Measurements from ENCODE around the gene SMIM12.

SMIM12 gene

GRCh38 chr1:34843392-34844251 lies 15.9 kb downstream of the SMIM12 start:
- no peak for TF ChIP-seq CTCF (conservative IDR thresholded peaks at IDR 0.05)
- TF ChIP-seq ZFX (IDR thresholded peaks at IDR 0.05): no peak
- H3K27ac ChIP-seq: no peak overlapping the region

- H3K27ac ChIP-seq: no peak overlapping the region
- TF ChIP-seq CTCF (conservative IDR thresholded peaks at IDR 0.05) (no peak), ZFX (IDR thresholded peaks at IDR 0.05) (no peak)
These were observed 16.6 kb downstream of the SMIM12 start for GRCh38 chr1:34842952-34843371.

GRCh38 chr1:34842073-34842472 lies 17.5 kb downstream of the SMIM12 start:
- TF ChIP-seq ZFX (IDR thresholded peaks at IDR 0.05) (no peak), CTCF (conservative IDR thresholded peaks at IDR 0.05) (no peak)
- no peak overlapping the region for H3K27ac ChIP-seq

- no peak overlapping the region for H3K27ac ChIP-seq
- no peak for TF ChIP-seq CTCF (conservative IDR thresholded peaks at IDR 0.05)
- no peak for TF ChIP-seq ZFX (IDR thresholded peaks at IDR 0.05)
These were observed 19.1 kb downstream of the SMIM12 start for GRCh38 chr1:34840426-34840825.

- TF ChIP-seq ZFX (IDR thresholded peaks at IDR 0.05) (no peak), CTCF (conservative IDR thresholded peaks at IDR 0.05) (no peak)
These were observed 19.8 kb downstream of the SMIM12 start for GRCh38 chr1:34839526-34840305.

GRCh38 chr1:34833711-34834110 lies 25.8 kb downstream of the SMIM12 start:
- TF ChIP-seq CTCF (conservative IDR thresholded peaks at IDR 0.05) (no peak), ZFX (IDR thresholded peaks at IDR 0.05) (no peak)
- H3K27ac ChIP-seq: no peak overlapping the region

More at GRCh38 chr1:34839526-34840305, 19.8 kb downstream of the SMIM12 start:
- H3K27ac ChIP-seq: no peak overlapping the region

- no peak overlapping the region for H3K27ac ChIP-seq
- TF ChIP-seq ZFX (IDR thresholded peaks at IDR 0.05): no peak
- no peak for TF ChIP-seq CTCF (conservative IDR thresholded peaks at IDR 0.05)
These were observed 27.8 kb downstream of the SMIM12 start for GRCh38 chr1:34831721-34832246.

Data from C4-2B (cell line).